Skeletal muscle tissue (tissue), 4 donors: ENCODE measurements around the gene KCND2. TPM values are rescaled to one million over a fixed set of nuclear protein-coding genes. Genes with fewer than 3 reads are reported as not detected.

Experiments
- H3K27ac ChIP-seq: one replicate; pipeline ENCODE4 v1.7.0; 2013; ENCODE audit warnings: mild to moderate bottlenecking, low read depth, low read length, inconsistent platforms
- H3K27me3 ChIP-seq, 3 donors: one replicate each; pipeline ENCODE4 v1.7.0; 2013; ENCODE audit warnings: low read length in 3 of 3; ENCODE audit not compliant: control insufficient read depth in 3 of 3, insufficient read depth in 3 of 3
- H3K36me3 ChIP-seq, 3 donors: one replicate each; pipeline ENCODE4 v1.7.0; 2013; ENCODE audit warnings: low read length in 3 of 3; ENCODE audit not compliant: control insufficient read depth in 3 of 3, insufficient read depth in 3 of 3
- H3K4me1 ChIP-seq, 3 donors: one replicate each; pipeline ENCODE4 v1.7.0; 2013; ENCODE audit warnings: low read length in 3 of 3, mild to moderate bottlenecking in 3 of 3; ENCODE audit not compliant: control insufficient read depth in 3 of 3, insufficient read depth in 3 of 3
- H3K4me3 ChIP-seq, 3 donors: one replicate each; pipeline ENCODE4 v1.7.0; 2013; ENCODE audit warnings: low read length in 3 of 3
- H3K9ac ChIP-seq, 3 donors: one replicate each; pipeline ENCODE4 v1.7.0; 2013; ENCODE audit warnings: low read length in 3 of 3, mild to moderate bottlenecking in 3 of 3, moderate library complexity in 2 of 3, low read depth in 1 of 3
- H3K9me3 ChIP-seq, 3 donors: one replicate each; pipeline ENCODE4 v1.7.0; 2013; ENCODE audit warnings: low read length in 3 of 3; ENCODE audit not compliant: control insufficient read depth in 3 of 3
- total RNA-seq: library from RNA; depleted of rRNA; stranded (reverse); fragments of >200 nt; gene quantifications from one replicate; pipeline ENCODE4 v1.2.3, GENCODE V29; 2014
- donor health status: Osteomylitis.

The KCND2 gene
- total RNA-seq, 1 donor from 2014 or later: 2.6 TPM

DNA sequence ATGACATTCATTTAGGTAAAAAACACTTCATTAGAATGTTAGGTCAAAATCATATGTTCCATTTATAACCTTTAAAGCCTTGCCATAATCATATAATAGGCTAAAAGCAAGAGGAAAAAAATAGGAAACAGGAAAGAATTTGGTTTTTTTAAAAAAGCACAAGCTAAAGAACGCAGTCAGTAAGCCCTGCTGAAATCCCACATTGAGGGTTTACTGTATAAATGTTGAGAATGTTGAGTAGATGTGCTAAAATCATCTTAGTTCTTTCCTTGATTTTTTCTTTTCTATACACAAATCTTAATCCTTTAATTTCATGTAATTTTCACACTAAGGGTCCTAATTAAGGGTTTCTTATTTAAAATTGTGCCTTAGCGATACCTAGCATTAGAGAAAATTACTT lies 452.0 kb downstream of the KCND2 start:
- H3K4me3 ChIP-seq: no peak overlapping the region
- no peaks in the 10 kb centered on the region for H3K27me3 ChIP-seq
- no peaks in the 10 kb centered on the region for H3K4me1 ChIP-seq
- no peak overlapping the region for H3K27ac ChIP-seq
- H3K9ac ChIP-seq: peak overlapping the region in 1 of 3 donors; percentile 3
- no peaks in the 10 kb centered on the region for H3K9me3 ChIP-seq
- H3K36me3 ChIP-seq: no peaks in the 10 kb centered on the region

DNA sequence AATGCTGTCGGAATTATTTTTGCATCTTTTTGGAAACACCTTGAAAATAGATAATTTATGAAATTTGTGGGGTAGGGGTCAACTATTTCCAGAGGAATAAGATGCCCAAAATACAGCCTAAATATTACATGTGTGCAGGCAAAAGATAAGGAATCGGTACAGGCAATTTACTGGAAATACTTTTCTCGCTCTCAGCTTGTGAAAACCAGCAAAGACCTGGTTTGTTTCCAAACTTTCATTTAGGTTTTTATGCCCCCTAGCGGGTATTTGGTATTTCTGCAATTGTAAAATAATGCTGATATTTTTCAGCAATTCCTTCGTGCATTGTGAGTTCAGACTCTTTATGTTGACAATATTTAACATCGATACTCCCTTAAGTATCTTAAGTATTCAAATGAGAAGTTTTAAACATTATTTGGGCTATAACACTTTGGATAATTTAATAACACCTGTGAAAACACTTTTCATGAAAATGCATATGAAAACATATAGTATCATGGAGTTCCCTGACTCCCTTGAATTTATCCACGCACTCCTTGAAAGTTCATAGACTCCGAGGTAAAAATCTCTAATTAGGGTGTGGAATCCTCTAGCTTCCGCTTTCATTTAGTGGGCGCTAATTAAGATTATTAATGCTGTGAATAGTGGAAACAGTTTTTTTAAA lies 452.5 kb downstream of the KCND2 start:
- Histone ChIP-seq H3K27me3 (no peaks in the 10 kb centered on the region), H3K27ac (no peak overlapping the region), H3K4me3 (no peak overlapping the region), H3K4me1 (no peaks in the 10 kb centered on the region), H3K9me3 (no peaks in the 10 kb centered on the region), H3K36me3 (no peaks in the 10 kb centered on the region), H3K9ac (peak overlapping the region in 1 of 3 donors; percentile 3)

DNA sequence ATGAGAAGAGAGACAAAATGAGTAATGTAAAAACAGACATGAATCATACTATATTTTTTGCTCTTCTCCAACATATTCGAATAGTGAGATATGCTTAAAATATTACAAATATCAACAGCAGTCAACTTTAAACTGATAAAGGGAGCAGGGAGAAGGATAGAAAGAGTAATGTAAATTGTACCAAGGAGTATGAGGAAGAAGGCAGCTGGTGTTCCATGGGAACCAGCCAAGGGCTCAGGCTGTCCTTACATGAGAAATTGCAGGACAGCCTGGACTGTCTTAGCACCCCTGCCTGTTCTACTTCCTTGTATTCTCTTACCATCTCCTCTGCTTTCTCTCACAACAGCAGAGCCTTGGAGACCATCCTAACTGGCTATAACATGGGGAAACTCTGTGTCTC lies 456.3 kb downstream of the KCND2 start:
- no peaks in the 10 kb centered on the region for H3K27me3 ChIP-seq
- H3K9ac ChIP-seq: no peak overlapping the region
- H3K36me3 ChIP-seq: no peaks in the 10 kb centered on the region
- no peak overlapping the region for H3K4me3 ChIP-seq
- peaks cover 0 to 4% (median 3%) of the 10 kb centered on the region in 3 donors for H3K4me1 ChIP-seq
- H3K9me3 ChIP-seq: no peaks in the 10 kb centered on the region
- H3K27ac ChIP-seq: no peak overlapping the region

DNA sequence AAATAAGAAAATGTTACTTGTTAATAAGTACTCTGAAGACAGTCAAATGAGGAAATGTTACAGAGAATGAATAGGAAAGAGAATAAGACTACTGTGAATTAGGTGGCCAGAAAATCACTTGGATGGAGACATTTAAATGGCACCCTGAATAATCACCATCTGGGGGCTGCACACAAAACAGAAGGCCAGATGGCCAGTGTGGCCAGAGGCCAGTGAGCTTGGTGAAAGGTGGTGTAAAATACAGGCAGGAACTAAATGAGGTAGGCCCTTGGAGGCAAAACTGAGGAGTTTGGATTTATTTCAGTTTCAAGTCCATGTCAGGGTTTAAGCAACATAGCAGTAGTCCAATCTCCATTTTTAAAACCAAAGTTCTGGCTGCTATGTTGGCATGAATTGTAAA lies 458.3 kb downstream of the KCND2 start:
- peaks cover 0 to 4% (median 3%) of the 10 kb centered on the region in 3 donors for H3K4me1 ChIP-seq
- no peak overlapping the region for H3K9ac ChIP-seq
- H3K36me3 ChIP-seq: no peaks in the 10 kb centered on the region
- no peaks in the 10 kb centered on the region for H3K27me3 ChIP-seq
- H3K27ac ChIP-seq: no peak overlapping the region
- H3K4me3 ChIP-seq: no peak overlapping the region
- H3K9me3 ChIP-seq: no peaks in the 10 kb centered on the region

DNA sequence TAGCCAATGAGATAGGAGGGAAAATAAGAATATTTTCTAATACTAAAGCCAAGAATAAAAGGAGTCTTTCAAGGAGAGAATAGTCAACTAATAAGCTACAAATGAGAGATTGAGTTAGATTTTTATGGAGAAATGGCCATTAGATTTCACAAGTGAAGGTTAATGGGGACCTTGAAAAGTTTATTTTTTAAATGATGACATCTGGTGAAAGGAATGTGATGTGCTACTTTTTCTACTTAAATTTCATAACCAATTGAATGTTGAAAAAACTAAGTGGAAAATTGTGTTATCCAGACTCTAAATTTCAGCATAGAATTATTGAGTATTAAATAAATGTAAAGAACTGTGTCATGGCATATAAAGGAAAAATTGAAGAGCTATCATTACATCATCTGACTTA lies 459.3 kb downstream of the KCND2 start:
- Histone ChIP-seq H3K27ac (no peak overlapping the region), H3K9ac (no peak overlapping the region), H3K4me3 (no peak overlapping the region), H3K9me3 (no peaks in the 10 kb centered on the region), H3K4me1 (peaks cover 0 to 4% (median 3%) of the 10 kb centered on the region in 3 donors), H3K36me3 (no peaks in the 10 kb centered on the region), H3K27me3 (no peaks in the 10 kb centered on the region)

DNA sequence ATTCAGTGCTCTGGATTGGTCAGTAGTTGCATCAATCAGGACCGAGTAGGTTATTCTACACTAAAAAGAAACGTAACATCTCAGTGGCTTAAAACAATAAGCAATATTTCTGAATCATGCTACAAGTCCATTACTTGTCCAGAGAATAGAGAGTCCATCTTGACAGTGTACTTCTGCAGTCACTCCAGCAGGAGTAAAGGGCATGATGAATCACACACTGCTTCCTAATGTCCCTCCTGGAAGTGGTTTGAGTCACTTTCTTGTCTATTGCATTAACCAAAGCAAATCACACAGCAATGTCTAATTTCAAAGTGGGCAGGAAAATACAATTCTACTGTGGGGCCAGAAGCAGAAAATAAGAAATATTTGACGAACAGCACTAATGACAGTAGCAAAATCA lies 460.2 kb downstream of the KCND2 start:
- H3K36me3 ChIP-seq: no peaks in the 10 kb centered on the region
- H3K27me3 ChIP-seq: no peaks in the 10 kb centered on the region
- no peaks in the 10 kb centered on the region for H3K9me3 ChIP-seq
- no peak overlapping the region for H3K9ac ChIP-seq
- H3K27ac ChIP-seq: no peak overlapping the region
- H3K4me1 ChIP-seq: peaks cover 0 to 4% (median 3%) of the 10 kb centered on the region in 3 donors
- no peak overlapping the region for H3K4me3 ChIP-seq

DNA sequence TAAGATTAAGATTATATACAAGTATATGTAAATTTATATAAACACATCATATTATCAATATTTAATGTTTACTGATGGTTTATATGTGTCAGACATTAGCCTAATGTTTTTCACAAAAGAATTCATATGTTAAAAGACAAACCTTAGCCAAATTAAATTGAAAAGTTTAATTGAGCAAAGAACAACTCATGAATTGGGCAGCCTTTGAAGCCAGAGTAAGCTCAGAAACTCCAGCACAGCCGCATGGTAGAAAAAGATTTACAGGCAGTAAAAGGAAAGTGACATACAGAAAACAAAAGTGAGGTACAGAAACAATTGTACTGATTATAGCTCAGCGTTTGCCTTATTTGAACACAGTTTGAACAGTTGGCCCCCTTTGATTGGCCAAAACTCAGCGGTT lies 460.9 kb downstream of the KCND2 start:
- no peaks in the 10 kb centered on the region for H3K9me3 ChIP-seq
- no peak overlapping the region for H3K27ac ChIP-seq
- H3K4me1 ChIP-seq: peaks cover 0 to 4% (median 3%) of the 10 kb centered on the region in 3 donors
- no peak overlapping the region for H3K4me3 ChIP-seq
- H3K9ac ChIP-seq: no peak overlapping the region
- no peaks in the 10 kb centered on the region for H3K36me3 ChIP-seq
- no peaks in the 10 kb centered on the region for H3K27me3 ChIP-seq

DNA sequence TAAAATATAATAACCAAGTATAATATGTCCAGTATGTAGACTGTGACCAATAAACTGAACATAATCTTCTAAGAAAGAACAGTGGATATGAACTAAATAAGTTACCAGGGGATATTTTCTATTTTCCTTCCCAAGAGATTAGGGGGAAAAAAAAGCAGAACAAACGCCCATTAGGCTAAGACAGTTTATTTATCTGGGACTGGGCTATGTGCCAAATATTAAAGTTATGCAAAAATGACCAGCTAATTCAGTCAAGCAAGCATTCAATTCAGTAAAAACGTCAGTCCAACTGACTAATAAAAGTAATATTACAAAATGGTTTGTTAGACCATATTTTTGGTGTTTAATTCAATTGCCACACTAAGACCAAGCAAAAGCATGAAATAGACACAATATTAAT lies 462.8 kb downstream of the KCND2 start:
- H3K9ac ChIP-seq: no peak overlapping the region
- peaks cover 0 to 4% (median 3%) of the 10 kb centered on the region in 3 donors for H3K4me1 ChIP-seq
- no peak overlapping the region for H3K27ac ChIP-seq
- H3K27me3 ChIP-seq: no peaks in the 10 kb centered on the region
- no peaks in the 10 kb centered on the region for H3K9me3 ChIP-seq
- H3K36me3 ChIP-seq: no peaks in the 10 kb centered on the region
- H3K4me3 ChIP-seq: no peak overlapping the region

DNA sequence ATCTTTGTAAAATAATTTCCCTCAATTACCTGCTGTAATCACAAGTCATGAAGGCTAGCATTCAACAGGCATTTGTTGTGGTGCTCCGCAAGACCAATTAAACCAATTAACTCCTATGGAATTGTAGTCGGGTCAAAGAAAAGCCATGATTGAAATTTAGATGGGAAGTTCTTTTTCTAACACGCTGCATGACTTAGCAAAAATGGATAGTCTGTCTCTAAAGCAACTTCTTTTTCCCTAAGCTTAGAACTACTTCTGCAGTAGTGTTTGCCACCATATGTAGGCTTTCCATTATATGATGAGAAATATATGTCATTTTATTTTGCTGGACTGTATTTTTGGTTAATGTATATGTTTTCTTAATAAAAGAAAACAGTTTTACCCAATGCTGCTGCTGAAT lies 465.8 kb downstream of the KCND2 start:
- no peaks in the 10 kb centered on the region for H3K36me3 ChIP-seq
- H3K9ac ChIP-seq: no peak overlapping the region
- no peak overlapping the region for H3K27ac ChIP-seq
- H3K27me3 ChIP-seq: no peaks in the 10 kb centered on the region
- no peaks in the 10 kb centered on the region for H3K9me3 ChIP-seq
- H3K4me1 ChIP-seq: peaks cover 2 to 6% (median 3%) of the 10 kb centered on the region in 3 donors
- no peak overlapping the region for H3K4me3 ChIP-seq

DNA sequence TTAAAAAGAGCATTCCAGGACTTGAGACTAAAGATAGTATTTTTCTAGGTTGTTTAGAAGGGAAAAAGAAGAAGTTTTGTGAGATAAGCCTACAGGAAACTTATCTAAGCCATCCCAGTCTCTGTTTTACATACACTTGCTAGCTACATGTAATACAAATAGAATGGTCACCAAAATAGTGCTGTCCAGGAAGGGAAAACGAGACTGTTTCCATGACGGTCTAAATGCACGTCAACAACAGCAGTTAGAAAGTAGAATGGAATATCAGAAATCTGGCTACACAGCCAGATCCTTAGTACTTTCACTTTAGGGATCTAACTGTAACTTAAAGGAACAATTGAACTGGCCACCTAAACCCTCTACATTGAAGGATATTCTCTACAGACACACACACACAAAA lies 467.4 kb downstream of the KCND2 start:
- peak overlapping the region; percentile 42 to 63 (median 44) for H3K4me3 ChIP-seq

More for the DNA sequence above, 467.4 kb downstream of the KCND2 start:
- Histone ChIP-seq H3K9ac (peak overlapping the region in 2 of 3 donors; percentile 5 to 26), H3K4me1 (peaks cover 2 to 6% (median 3%) of the 10 kb centered on the region in 3 donors), H3K27ac (peak overlapping the region; percentile 4), H3K27me3 (no peaks in the 10 kb centered on the region), H3K36me3 (no peaks in the 10 kb centered on the region), H3K9me3 (no peaks in the 10 kb centered on the region)
